Stimulated activated CD8-positive, alpha-beta memory T cell treated with anti-CD3 and anti-CD28 coated beads, Interleukin-12 subunit alpha, Interleukin-12 subunit beta, amount 100 ng/mL, for 1 hour (primary cell): ENCODE measurements around the gene DPAGT1.
"Not testable (repeated sequence)": the region's sequence is repeated elsewhere in the genome, so short reads cannot be mapped to it uniquely, and the experiment has no call there.

ENCODE experiments used
- DNase-seq: peaks from one replicate; pipeline ENCODE4 v3.0.0-alpha.2; 2020; ENCODE audit warnings: low read depth

The DPAGT1 gene

DNA sequence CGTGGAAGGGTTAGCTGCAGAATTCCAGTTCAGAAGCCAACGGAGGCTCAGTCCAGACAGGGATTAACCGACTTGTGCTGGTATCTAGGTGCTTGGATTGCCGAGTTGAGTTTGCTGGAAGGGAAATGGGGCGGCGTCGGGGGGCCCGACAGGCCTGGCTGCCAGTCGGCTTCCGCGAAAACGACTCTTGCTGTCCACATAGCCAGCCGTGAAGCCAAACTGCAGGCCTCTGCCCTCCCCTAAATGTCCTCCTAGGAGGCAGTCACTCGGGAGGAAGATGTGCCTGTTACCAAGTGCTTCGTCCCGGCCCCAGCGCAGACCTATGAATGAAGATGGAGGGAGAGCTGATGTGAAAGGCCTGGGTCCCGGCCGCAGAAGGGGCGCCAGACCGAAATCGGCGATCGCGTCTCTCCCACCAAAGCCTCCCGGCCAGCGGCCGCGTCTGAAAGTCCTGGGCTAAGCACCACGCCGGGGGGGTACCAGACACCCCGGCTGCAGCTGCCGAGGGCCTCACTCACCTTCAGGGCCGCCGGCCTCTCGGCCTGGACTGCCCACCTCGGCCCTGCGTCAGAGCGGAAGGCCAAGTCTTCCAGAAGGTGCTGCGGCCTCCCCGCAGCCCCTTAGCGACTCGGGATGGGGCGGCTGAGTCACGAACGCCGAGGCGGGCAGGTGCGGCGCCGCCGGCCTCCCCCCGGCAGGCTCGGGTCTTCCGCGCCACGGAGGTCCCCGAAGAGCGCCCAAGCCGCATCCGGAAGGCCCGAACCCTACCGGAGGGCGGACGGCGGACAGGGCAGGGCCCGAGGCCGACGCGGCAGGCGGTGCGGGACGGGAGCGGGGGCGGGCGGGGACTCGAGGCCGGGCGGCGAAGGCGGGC, 7.5 kb downstream of the DPAGT1 start:
- no peak for DNase-seq

- DNase-seq: no peak
Measured at GRCh38 chr11:119092880-119093842, 8.5 kb downstream of the DPAGT1 start.

GRCh38 chr11:119091966-119092879, 9.4 kb downstream of the DPAGT1 start:
- no peak for DNase-seq

GRCh38 chr11:119091178-119091577, 10.5 kb downstream of the DPAGT1 start:
- DNase-seq: no peak

DNA sequence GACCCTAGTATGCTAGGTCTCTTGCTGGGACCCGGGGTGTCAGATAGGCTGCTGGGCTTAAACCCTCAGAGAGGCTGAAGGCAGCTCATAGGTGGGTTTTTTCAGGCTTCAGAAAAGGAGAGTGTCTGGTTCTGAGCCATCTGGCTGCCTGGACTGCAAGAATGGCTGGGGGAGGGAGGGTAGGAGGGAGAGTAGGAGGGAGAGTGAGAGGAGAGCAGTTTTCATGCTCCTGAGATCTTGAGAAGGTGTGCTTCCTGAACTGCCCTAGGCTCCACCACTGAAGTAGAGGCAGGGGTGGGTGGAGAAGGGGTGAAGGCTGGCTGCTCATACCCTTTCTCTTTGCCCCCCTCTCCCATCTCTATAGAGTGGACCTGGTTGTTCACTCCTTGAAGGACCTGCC, 12.3 kb downstream of the DPAGT1 start:
- no peak for DNase-seq

DNA sequence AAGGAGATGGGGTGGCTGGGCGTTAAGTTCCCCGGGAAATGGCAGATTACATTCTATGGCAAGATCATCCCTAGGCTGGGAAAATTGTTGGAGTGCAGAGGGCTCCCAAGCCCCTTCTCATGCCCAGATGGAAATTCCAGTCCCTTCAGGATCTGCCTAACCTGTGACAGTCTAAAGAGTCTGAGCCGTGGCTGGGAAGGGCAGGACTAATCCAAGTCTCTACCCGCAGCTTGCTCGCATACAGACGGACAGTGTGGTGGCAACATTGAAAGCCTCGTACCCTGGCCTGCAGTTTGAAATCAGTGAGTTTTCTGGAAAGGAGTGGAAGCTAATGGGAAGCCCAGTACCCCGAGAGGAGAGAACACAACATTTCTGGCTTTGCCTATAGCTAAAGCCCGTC, 13.2 kb downstream of the DPAGT1 start:
- DNase-seq: no peak

DNA sequence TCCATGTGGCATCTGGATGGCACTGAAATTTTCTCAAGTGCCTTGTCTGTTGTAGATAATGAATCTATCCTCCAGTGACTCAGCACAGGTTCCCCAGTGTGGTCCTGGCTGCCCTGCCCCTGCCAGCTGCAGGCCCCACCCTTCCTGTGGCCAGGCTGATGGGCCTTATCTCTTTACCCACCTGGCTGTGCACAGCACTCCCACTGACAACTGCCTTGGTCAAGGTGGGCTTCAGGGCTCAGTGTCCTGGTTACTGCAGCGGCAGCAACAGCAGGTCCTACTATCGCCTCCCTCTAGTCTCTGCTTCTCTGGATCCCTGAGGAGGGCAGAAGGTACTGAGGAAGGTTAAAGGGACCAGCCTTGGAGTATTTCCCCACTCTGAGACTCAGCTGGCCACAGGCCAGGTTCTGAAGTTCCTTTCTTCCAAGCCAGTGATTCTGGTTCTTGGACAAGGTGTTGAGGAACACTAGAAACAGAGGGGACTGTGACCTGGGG, 13.9 kb downstream of the DPAGT1 start:
- DNase-seq: no peak

DNA sequence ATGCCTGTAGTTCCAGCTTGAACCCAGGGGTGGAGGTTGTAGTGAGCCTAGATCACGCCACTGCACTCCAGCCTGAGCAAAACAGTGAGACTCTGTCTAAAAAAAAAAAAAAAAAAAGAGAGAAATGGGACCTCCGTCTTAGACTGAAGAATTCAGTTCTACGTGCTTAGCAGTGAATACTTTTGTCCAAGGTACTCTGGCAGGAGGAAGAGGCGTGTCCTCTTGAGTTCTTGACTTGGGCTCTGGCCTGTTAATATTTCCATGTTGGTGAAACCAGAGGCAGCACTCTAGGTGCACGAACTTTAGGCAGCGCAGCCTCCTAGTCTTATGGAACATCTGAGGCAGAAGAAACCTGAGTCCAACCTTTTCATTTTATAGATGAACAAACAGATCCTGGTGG, 14.5 kb downstream of the DPAGT1 start:
- no peak for DNase-seq

DNA sequence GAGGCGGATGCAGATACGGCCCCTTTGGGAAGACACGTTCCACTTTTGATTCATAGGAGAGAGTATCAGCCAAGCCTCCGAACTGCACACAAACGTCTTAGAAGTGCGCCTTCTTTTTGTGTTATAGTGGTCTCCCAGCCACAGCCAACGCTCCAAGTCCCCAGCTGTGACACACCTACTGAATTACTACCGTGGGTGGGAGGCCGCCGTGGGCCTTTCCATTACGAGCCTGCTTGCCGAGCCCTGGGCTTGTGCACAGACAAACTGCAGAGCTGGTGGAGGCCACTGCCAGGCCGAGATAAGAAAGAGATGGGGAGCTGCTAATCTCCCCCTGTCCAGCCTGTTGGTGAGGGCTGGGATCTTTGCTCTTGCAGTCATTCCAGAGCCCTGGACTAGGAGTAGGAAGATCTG, 16.2 kb downstream of the DPAGT1 start:
- no peak for DNase-seq

GRCh38 chr11:119084663-119085436, 16.8 kb downstream of the DPAGT1 start, which contains the start of gene HMBS:
Gene HMBS (plus strand): TSS chr11:119084881. CDS start chr11:119085034, 153 bp downstream.
- DNase-seq: peak; percentile 89

- DNase-seq: no peak
Measured at GRCh38 chr11:119081682-119082260, 19.9 kb downstream of the DPAGT1 start.

DNA sequence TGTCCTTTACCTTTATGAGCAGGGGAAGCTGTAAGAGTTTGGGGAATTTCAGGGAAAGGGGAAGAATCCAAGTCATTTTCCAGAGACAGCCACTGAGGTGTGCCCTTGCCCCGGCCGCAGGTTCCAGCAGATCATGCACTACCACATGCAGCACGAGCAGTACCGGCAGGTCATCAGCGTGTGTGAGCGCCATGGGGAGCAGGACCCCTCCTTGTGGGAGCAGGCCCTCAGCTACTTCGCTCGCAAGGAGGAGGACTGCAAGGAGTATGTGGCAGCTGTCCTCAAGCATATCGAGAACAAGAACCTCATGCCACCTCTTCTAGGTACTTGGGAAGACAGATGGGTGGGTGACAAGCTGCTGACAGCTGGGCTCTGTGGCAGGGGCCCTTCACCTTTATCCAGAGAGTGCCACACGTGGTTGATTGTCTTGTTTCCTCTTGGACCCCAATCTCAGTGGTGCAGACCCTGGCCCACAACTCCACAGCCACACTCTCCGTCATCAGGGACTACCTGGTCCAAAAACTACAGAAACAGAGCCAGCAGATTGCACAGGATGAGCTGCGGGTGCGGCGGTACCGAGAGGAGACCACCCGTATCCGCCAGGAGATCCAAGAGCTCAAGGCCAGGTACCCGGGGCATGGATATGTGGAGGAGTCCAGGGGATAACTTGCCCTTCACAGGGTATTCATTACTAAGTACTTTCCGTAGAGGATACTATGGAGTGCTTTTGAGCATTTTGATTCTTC, 22.8 kb downstream of the DPAGT1 start:
- no peak for DNase-seq

GRCh38 chr11:119077839-119078238, 23.8 kb downstream of the DPAGT1 start:
- DNase-seq: no peak

GRCh38 chr11:119067371-119068222, 34.1 kb downstream of the DPAGT1 start, which contains the start of gene VPS11:
Gene VPS11 (plus strand): TSS chr11:119067818. CDS start chr11:119067824, 6 bp downstream.
- DNase-seq: peak; percentile 97

- no peak for DNase-seq
Measured at GRCh38 chr11:119065369-119065768, 36.3 kb downstream of the DPAGT1 start.

DNA sequence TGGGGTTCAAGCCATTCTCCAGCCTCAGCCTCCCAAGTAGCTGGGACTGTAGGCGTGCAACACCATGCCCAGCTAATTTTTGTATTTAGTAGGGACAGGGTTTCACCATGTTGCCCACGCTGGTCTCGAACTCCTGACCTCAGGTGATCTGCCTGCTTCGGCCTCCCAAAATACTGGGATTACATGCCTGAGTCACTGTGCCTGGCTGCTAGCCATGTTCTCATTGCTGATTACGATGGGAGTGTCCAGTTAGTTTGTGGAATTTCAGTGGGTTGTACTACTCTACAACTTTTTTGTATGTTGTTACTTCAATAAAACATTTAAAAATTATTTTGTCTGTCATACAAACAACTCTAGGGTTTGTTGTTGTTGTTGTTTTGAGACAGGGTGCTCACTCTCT, 38.9 kb downstream of the DPAGT1 start:
- DNase-seq: no peak

GRCh38 chr11:119061256-119061655, 40.4 kb downstream of the DPAGT1 start:
- no peak for DNase-seq

- not testable (repeated sequence) for DNase-seq
Measured at GRCh38 chr11:119059128-119059527, 42.5 kb downstream of the DPAGT1 start.
